Muscle of leg (tissue), 11 donors: Measurements from ENCODE around the gene ANKRD53. TPM values are rescaled to one million over a fixed set of nuclear protein-coding genes. Genes with fewer than 3 reads are reported as not detected.

ENCODE experiments used
- DNase-seq: peaks from one replicate; pipeline ENCODE4 v3.0.0; 2013
- H3K27ac ChIP-seq: one replicate; pipeline ENCODE4 v1.5.1; 2013; ENCODE audit warnings: mild to moderate bottlenecking, low read length, control low read depth
- H3K27me3 ChIP-seq: one replicate; pipeline ENCODE4 v1.6.1; 2013; ENCODE audit warnings: low read length; ENCODE audit not compliant: control insufficient read depth, insufficient read depth
- H3K36me3 ChIP-seq: one replicate; pipeline ENCODE4 v1.6.1; 2013; ENCODE audit warnings: low read length; ENCODE audit not compliant: control insufficient read depth, insufficient read depth
- H3K4me1 ChIP-seq: one replicate; pipeline ENCODE4 v1.6.1; 2013; ENCODE audit warnings: low read length; ENCODE audit not compliant: control insufficient read depth, insufficient read depth
- H3K4me3 ChIP-seq: one replicate; pipeline ENCODE4 v1.5.1; 2013; ENCODE audit warnings: low read length, control low read depth
- H3K9me3 ChIP-seq: replicated peaks from 2 replicates; pipeline ENCODE4 v1.6.1; 2013; ENCODE audit warnings: low read depth, low read length; ENCODE audit not compliant: control insufficient read depth
- WGBS: methylation state at CpG from one replicate; pipeline ENCODE4 v1.1.5; 2013; ENCODE audit warnings: missing lambda C conversion rate; ENCODE audit not compliant: insufficient coverage; 5-methylcytosine and 5-hydroxymethylcytosine counted together
- polyA plus RNA-seq, 8 donors: library from polyadenylated mRNA; unstranded; fragments of 120-200 nt; gene quantifications; one replicate each; pipeline versions ENCODE4 v1.2.1 to v1.2.3, GENCODE V29; 2013; ENCODE audit warnings: inconsistent platforms in 1 of 8, low replicate concordance in 1 of 8; ENCODE audit not compliant: insufficient read length in 8 of 8, insufficient read depth in 1 of 8
- total RNA-seq: library from RNA; stranded (reverse); fragments of 120-200 nt; gene quantifications from one replicate; pipeline ENCODE4 v1.2.4, GENCODE V29; 2013

The ANKRD53 gene
- total and polyA plus RNA-seq, 9 donors: 0.72 to 2.0 (median 1.1) TPM

DNA sequence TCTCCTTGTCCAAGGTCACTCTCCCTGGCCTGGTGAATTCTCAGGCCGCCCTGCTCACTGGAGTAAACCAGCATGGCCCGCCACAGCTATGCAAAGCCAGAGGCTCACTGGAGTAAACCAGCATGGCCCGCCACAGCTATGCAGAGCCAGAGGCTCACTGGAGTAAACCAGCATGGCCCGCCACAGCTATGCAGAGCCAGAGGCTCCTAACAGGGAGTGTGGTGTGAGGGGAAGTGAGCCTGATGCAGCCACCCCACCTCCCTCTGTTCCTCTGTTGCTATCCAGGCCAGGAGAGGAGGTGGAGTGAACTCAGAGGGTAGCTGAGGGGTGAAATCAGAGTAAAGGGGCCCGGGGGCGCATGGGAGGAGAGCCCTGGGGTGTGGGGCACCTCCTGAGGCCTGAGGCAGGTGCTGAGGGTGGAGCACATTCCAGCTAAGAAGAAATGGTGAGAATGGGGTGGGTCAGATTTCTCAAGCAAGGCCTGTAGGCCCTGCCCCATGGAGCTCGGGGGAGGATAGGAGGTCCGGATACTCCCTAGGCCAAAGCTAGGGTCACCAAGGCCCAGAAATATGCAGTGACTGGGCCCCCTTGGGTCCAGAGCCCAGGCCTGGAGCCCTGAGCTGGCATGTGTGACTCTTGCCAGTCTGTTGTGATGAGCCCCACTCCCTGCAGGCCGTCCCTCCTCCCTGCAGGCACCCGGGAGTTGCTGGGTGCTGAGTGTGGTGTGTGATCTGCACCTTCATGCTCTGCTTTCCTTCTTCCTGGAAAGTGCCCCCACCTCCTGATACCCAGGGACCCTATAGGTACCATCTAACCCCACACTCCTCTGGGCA lies 41.2 kb upstream of the ANKRD53 start:
- no peaks in the 10 kb centered on the region for H3K36me3 ChIP-seq
- DNase-seq: no peak
- H3K9me3 ChIP-seq: no peaks in the 10 kb centered on the region
- H3K27ac ChIP-seq: no peak overlapping the region
- peaks cover 43% of the 10 kb centered on the region for H3K4me1 ChIP-seq
- WGBS: 70% methylated on average over 6 of the region's 10 CpGs
- peaks cover 28% of the 10 kb centered on the region for H3K27me3 ChIP-seq
- H3K4me3 ChIP-seq: no peak overlapping the region

DNA sequence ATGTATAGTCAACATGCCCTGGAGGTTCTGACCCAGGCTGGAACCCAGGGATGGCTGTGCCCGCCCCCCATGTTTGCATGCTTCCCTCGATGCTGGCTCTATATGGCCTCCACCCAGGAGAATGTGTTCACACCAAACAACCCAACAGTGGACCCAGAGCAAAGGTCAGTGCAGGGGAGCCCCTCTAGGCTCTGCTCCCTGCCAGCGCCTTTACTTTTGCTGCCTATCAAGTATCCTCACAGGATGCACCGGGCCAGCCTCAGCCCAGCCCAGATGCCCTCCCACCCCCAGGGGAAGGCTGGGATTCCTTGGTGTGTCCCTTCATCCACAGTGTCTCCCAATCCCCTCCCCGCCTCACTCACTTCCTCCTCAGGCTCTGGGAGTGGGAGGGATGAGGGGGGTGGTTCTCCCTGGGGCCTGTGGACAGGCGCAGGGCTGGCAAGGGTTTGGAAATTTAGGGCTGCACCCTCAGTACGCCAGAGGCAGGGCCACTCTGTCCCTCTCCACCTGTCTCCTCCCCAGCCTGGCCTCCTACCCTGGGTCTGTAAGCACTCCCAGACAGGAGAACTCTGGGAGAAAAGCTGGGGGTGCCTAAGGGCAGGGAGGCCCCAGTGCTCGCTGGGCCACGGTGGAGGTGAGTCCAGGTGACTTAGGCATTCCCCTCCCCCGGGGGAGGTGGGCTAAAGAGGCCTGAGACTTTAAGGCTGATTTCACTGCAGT lies 40.4 kb upstream of the ANKRD53 start:
- no peak overlapping the region for H3K4me3 ChIP-seq
- 20% methylated on average over 1 of the region's 10 CpGs for WGBS
- H3K36me3 ChIP-seq: no peaks in the 10 kb centered on the region
- no peaks in the 10 kb centered on the region for H3K9me3 ChIP-seq
- H3K4me1 ChIP-seq: peaks cover 45% of the 10 kb centered on the region
- peaks cover 28% of the 10 kb centered on the region for H3K27me3 ChIP-seq
- no peak overlapping the region for H3K27ac ChIP-seq
- no peak for DNase-seq

DNA sequence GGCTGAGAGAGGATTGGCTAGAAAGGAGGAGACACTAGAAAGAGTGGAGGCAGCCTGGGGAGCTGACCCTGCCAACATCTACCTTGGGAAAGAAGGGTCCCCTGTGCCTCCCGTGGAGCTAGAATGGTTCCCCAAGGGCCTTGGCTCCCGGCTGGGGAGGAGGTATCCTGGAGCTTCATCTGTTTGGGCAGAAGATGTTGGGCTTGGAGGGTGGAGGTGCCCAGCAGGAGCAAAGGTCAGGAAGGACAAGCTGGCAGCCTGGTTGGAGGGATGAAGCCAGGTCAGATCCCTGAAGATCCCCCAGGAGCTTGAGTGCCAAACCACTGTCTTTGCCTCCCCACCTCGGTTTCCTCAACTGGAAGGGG lies 39.9 kb upstream of the ANKRD53 start:
- H3K9me3 ChIP-seq: no peaks in the 10 kb centered on the region
- DNase-seq: no peak
- no peak overlapping the region for H3K27ac ChIP-seq
- 44% methylated on average over 2 of the region's 3 CpGs for WGBS
- H3K36me3 ChIP-seq: no peaks in the 10 kb centered on the region
- peaks cover 28% of the 10 kb centered on the region for H3K27me3 ChIP-seq
- no peak overlapping the region for H3K4me3 ChIP-seq
- H3K4me1 ChIP-seq: peaks cover 49% of the 10 kb centered on the region

DNA sequence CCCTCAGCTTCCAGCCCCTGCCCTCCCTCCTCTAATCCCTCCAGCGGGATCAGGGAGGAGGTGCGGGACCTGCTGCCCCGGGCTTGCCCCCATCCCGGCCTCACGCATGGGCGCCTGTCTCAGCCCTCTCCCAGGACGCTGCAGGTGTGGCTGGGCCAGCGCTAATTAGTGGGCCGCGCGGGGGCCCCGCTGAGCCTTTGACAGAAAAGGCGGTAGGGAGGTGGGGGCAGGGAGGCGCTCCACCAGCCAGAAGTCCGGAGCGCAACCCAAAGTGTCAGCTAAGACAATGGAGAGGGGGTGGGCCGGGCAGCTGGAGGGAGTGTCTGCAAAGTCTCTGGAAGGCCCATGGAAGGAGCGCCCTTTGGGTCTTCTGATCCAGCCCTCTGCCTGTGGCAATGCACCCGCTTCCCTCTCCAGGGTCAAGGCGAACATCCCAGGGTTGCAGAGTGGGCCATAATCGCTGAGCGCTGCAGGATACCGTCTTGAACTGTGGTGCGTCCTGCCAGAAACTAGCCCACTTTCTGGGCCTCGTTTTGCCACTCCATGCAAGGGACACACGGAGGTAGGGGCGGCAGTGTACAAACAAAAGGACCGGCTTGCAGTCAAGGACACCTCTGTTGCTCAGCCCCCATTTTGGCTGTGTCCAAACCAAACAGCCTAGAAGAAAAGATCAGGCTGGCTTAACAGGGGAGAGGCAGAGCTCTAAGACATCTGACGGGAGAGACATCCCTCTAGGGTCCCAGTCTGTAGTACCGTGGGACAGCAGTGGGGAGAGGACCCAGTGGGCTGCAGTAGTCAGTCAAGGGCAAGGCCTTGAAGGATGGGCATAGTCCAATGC lies 39.2 kb upstream of the ANKRD53 start:
- WGBS: 31% methylated on average over 24 of the region's 30 CpGs

DNA sequence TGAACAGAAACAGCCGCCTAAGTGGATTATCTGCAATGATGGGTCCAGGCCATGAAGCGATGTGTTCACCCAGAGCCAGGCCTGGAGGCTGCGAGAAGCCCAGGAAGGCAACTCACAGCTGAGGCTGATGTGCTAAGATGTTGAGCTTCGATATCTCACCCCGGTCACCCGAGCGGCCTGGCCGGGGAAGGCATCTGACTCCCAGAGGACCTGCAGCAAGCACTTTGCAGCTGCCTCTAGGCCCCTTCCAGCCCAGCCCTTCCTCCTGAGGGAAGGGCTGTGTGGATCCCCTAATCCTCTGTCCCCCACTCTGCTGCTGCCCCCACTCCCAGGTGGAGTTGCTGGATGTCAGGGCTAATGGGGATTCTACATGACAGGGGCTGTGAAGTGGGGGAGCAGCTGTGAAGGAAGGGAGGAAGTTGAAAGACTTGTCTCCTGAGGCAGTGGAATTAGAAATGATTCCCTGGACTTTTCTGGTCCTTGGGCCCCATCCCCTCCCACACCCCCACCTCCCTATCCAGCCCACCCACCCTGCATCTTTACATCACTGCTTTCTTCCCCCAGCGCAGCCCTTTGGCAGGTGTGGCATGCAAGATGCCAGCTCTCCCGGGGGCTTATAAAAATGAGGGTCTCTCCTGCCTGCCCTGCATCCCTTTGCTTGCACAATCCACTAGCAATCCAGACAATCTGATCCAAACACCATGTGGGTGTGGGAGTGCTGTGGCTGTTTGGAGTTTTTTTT lies 38.4 kb upstream of the ANKRD53 start:
- H3K4me1 ChIP-seq: peaks cover 50% of the 10 kb centered on the region
- DNase-seq: no peak
- H3K9me3 ChIP-seq: no peaks in the 10 kb centered on the region
- no peak overlapping the region for H3K4me3 ChIP-seq
- H3K27ac ChIP-seq: no peak overlapping the region
- H3K27me3 ChIP-seq: peaks cover 28% of the 10 kb centered on the region
- no peaks in the 10 kb centered on the region for H3K36me3 ChIP-seq
- 57% methylated on average over 8 of the region's 10 CpGs for WGBS

More for the DNA sequence above, 39.2 kb upstream of the ANKRD53 start:
- Histone ChIP-seq H3K9me3 (no peaks in the 10 kb centered on the region), H3K27me3 (peaks cover 28% of the 10 kb centered on the region), H3K36me3 (no peaks in the 10 kb centered on the region), H3K4me1 (peaks cover 50% of the 10 kb centered on the region), H3K4me3 (no peak overlapping the region), H3K27ac (no peak overlapping the region)
- no peak for DNase-seq

DNA sequence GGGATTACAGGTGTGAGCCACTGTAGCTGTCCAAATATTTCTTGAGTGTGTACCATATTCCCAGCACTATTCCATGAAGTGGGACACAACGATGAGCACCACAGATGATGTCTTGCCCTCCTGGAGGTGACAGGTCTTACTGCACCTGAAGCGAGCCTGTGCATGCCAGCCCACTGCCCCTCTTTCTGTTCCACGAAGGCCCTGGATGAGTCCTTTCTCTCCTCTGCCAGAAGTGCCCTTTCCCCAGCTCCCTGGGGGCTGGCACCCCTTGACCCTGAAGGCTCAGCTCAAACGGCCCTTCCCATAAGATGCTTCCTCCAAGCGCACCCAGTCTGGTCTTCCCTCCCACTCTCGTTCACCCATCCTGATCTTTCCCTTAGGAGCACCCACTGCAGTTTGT lies 37.2 kb upstream of the ANKRD53 start:
- Histone ChIP-seq H3K27me3 (peaks cover 29% of the 10 kb centered on the region), H3K4me1 (peaks cover 40% of the 10 kb centered on the region), H3K27ac (no peak overlapping the region), H3K9me3 (no peaks in the 10 kb centered on the region), H3K4me3 (no peak overlapping the region), H3K36me3 (no peaks in the 10 kb centered on the region)
- 70% methylated on average over 3 of the region's 6 CpGs for WGBS
- no peak for DNase-seq

DNA sequence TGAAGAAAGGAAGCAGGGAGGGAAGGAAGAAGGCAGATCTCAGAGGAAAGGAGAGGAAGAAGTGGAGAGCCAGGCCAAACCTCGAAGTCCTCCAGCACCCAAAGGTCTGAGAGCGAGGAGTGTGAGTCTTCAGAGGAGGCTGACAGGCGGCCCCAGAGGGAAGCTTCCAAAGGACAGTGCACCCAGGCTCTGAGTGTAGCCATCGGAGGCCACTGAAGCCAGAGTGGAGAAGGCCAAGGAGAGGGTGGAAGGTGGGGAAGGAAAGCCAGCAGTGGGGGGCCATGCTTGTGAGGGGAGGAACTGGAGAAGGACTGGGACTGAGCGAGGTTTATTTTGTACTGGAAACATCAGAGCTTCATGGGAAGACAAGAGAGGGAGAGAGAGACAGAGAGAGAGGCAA lies 36.7 kb upstream of the ANKRD53 start:
- Histone ChIP-seq H3K9me3 (no peaks in the 10 kb centered on the region), H3K4me3 (no peak overlapping the region), H3K36me3 (no peaks in the 10 kb centered on the region), H3K27ac (no peak overlapping the region), H3K4me1 (peaks cover 38% of the 10 kb centered on the region), H3K27me3 (peaks cover 31% of the 10 kb centered on the region)
- no peak for DNase-seq
- whole genome bisulfite sequencing: 88% methylated on average over 5 of the region's 5 CpGs

DNA sequence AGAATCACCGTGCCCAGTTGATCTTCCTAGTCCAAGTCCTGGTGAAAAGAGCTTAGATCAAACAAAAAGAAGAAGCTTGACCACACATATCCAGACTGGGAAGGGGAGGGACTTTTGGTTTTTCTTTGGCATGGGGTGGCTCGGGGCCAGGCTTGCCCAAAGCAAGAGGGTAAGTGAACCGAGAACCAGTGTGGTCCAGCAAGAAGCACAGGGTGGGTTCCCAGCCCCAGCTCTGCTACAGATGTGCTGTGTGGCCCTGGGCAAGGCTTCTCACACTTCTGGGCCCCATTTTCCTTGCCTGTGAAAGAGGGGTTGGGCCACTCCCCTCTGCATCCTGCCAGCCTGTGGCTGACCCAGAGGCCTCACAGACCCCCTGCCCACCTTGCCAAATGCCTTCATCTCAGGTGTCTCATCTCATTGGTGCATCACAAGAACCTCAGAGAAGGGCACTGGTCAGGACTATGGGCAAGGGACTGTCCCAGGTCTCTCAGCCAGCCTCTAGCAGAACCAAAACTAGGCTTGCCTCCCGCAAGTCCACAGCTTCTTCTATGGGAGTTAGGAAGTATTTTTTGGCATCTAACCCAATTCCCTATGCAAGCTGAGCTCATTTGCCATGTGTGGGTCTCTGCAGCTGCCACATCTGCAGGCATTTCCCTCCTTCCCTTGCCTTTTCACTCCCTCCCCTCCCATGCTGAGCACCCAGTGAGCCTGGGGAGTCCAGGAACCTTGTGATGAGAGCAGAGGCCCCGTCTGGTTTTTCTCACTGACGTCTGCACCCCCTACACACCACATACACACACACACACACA lies 35.8 kb upstream of the ANKRD53 start:
- peaks cover 30% of the 10 kb centered on the region for H3K4me1 ChIP-seq
- peaks cover 39% of the 10 kb centered on the region for H3K27me3 ChIP-seq
- peak; percentile 49 for DNase-seq
- no peak overlapping the region for H3K27ac ChIP-seq
- H3K9me3 ChIP-seq: no peaks in the 10 kb centered on the region
- H3K36me3 ChIP-seq: no peaks in the 10 kb centered on the region
- no peak overlapping the region for H3K4me3 ChIP-seq
- WGBS: 50% methylated on average over 3 of the region's 6 CpGs

DNA sequence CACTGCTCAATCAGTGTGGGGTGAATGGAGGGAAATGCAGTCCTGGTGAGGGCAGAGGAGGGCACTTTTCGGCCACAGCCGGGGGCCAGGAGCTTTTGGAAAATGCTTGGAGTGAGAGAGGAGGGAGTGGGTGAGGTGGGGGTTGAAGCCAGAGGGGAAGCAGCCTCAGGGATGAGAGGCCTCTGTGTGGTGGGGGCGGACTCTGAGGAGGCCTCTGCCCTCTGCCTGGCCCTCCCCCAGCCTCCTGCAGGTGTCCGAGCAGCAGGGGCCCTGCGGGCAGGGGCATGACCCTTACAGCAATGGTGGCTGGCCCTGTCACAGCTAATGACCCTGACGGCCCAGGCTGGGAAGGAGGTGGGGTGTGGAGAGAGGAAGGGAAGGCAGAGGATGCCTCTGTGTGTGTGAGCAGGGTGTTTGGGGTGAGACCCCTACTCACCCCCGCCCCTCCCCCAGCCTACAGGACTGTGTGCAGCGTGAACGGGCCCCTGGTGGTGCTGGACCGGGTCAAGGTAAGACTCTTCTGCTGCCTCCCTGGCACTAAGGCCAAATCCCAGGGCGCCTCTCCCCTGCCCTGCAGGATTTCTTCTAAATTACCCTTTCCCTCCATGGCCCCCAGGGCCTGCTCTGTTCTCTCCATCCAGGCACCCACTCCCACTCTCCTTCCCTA lies 35.1 kb upstream of the ANKRD53 start:
- Histone ChIP-seq H3K27me3 (peaks cover 45% of the 10 kb centered on the region), H3K36me3 (no peaks in the 10 kb centered on the region), H3K27ac (no peak overlapping the region), H3K9me3 (no peaks in the 10 kb centered on the region), H3K4me3 (no peak overlapping the region), H3K4me1 (peaks cover 28% of the 10 kb centered on the region)
- 41% methylated on average over 10 of the region's 11 CpGs for WGBS
- no peak for DNase-seq
